Activated gamma-delta T cell treated with anti-CD3 and anti-CD28 coated beads, Interleukin-2, amount 50 U/mL, for 16 hours (primary cell): ENCODE results near the gene FLYWCH2.
A peak's percentile ranks its signal among the peaks of the same experiment; 100 is the strongest.

Experiments used
- DNase-seq: peaks from one replicate; pipeline ENCODE4 v3.0.0-alpha.2; 2020; ENCODE audit warnings: low read depth

FLYWCH2 gene

GRCh38 chr16:2882650-2883457, at the start of gene FLYWCH2:
FLYWCH2 (plus strand) TSS chr16:2883215; CDS start chr16:2896450, 13,235 bp downstream.
- DNase-seq: peak; percentile 99

GRCh38 chr16:2833776-2834175, 49.2 kb upstream of the FLYWCH2 start:
- DNase-seq: no peak

- DNase-seq: no peak
These were observed 48.0 kb upstream of the FLYWCH2 start for GRCh38 chr16:2834968-2835367.

- DNase-seq: no peak
These were observed 47.1 kb upstream of the FLYWCH2 start for GRCh38 chr16:2835638-2836493.

GRCh38 chr16:2836646-2837508, 46.1 kb upstream of the FLYWCH2 start:
- no peak for DNase-seq

GRCh38 chr16:2838928-2839327, 44.1 kb upstream of the FLYWCH2 start:
- peak; percentile 47 for DNase-seq

GRCh38 chr16:2839650-2840450, 43.2 kb upstream of the FLYWCH2 start:
- DNase-seq: no peak

GRCh38 chr16:2840914-2841313, 42.1 kb upstream of the FLYWCH2 start:
- DNase-seq: no peak

- peak; percentile 18 for DNase-seq
These were observed 41.2 kb upstream of the FLYWCH2 start for GRCh38 chr16:2841606-2842339.

GRCh38 chr16:2842340-2843000, 40.5 kb upstream of the FLYWCH2 start:
- peak; percentile 69 for DNase-seq

- DNase-seq: no peak
These were observed 39.5 kb upstream of the FLYWCH2 start for GRCh38 chr16:2843526-2843925.

- DNase-seq: no peak
These were observed 37.9 kb upstream of the FLYWCH2 start for GRCh38 chr16:2845116-2845515.

- DNase-seq: no peak
These were observed 36.3 kb upstream of the FLYWCH2 start for GRCh38 chr16:2846511-2847310.

GRCh38 chr16:2848933-2849725, 33.9 kb upstream of the FLYWCH2 start:
- DNase-seq: no peak

GRCh38 chr16:2852003-2852730, 30.8 kb upstream of the FLYWCH2 start:
- no peak for DNase-seq

- no peak for DNase-seq
These were observed 30.1 kb upstream of the FLYWCH2 start for GRCh38 chr16:2852731-2853507.
